Ishikawa (cell line): ENCODE data around the gene MYO5C.

Experiments used
- CEBPB ChIP-seq: IDR thresholded peaks from 2 replicates; pipeline ENCODE4 v1.6.1; 2012
- CREB1 ChIP-seq: IDR thresholded peaks from 2 replicates; pipeline ENCODE4 v1.6.1; 2012; ENCODE audit warnings: low read depth
- EGR1 ChIP-seq: IDR thresholded peaks from 2 replicates; pipeline ENCODE4 v1.6.1; 2012
- EP300 ChIP-seq: IDR thresholded peaks from 2 replicates; pipeline ENCODE4 v1.6.1; 2012; ENCODE audit warnings: borderline replicate concordance
- NFIC ChIP-seq: IDR thresholded peaks from 2 replicates; pipeline ENCODE4 v1.6.1; 2012
- RAD21 ChIP-seq: IDR thresholded peaks from 2 replicates; pipeline ENCODE4 v1.6.1; 2012; ENCODE audit warnings: low read depth
- TEAD4 ChIP-seq: IDR thresholded peaks from 2 replicates; pipeline ENCODE4 v1.6.1; 2012
- YY1 ChIP-seq: IDR thresholded peaks from 2 replicates; pipeline ENCODE4 v1.6.1; 2012; ENCODE audit warnings: low read depth
- TF ChIP-seq, protein P1 (sequence below): IDR thresholded peaks from 2 replicates; pipeline ENCODE4 v1.6.1; 2012

DNA sequence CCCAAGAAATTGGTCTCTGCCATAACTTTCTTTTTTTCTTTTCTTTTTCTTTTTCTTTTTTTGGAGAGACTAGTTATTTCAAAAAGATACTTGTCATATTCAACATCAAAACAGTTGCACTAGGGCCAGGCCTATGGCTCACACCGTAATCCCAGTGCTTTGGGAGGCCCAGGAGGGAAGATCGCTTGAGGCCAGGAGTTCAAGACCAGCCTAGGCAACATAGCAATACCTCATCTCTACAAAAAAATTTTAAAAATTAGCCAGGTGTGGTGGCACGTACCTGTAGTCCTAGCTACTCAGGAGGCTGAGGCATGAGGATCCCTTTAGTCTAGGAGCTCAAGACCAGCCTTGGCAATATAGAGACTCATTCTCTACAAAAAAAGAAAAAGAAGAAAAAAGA lies 55.4 kb downstream of the MYO5C start:
- TF ChIP-seq CREB1: no peak
- no peak for TF ChIP-seq TEAD4
- TF ChIP-seq YY1: no peak
- TF ChIP-seq RAD21: no peak
- no peak for TF ChIP-seq CEBPB
- no peak for TF ChIP-seq EP300
- TF ChIP-seq NFIC: no peak
- TF ChIP-seq EGR1: no peak
- TF ChIP-seq, protein P1, sequence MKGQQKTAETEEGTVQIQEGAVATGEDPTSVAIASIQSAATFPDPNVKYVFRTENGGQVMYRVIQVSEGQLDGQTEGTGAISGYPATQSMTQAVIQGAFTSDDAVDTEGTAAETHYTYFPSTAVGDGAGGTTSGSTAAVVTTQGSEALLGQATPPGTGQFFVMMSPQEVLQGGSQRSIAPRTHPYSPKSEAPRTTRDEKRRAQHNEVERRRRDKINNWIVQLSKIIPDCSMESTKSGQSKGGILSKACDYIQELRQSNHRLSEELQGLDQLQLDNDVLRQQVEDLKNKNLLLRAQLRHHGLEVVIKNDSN: no peak
